Measurements from ENCODE around the gene SHLD1.

DNA sequence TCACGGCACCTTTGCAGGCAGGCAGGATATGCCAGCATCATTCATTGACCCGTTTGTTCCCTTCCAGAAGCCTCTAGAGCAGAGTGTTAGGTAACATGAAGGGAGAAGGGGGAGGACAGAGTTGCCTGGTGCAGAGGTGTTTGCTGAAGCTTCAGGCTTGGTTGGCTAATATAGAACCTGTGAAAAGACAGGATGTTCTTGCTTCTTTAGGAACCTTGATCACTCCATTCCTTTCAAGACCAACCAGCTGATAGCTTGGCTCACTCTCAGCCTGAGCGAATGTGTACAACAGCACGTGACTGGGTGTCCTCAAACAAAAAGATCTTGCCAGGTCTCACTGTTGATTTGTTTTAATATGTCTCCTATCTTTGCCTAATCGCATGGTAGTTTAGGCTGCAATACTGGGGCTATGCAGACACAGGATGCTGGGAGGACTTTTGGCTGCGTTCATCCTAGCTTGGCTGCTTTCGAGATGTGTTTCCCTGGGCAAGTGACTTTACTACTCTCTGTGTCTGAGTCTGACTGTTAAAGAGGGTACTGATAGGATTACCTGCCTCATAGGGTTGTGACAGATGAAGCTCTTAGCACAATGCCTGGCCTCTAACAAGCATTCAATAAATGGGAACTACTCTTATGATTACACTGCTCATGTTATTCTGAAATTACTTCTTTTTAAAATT lies 16.0 kb downstream of the SHLD1 start:
- no peak for TF ChIP-seq GATA3 (IDR thresholded peaks at IDR 0.05; ENCODE audit: low read depth, low read length)
- no peak for TF ChIP-seq GATA2 (IDR thresholded peaks at IDR 0.05; ENCODE audit: low read depth, low read length)
